GM11168 (cell line): ENCODE data around the gene ARRDC3.
"Not testable (repeated sequence)": the region's sequence is repeated elsewhere in the genome, so short reads cannot be mapped to it uniquely, and the experiment has no call there.

Experiments used
- in situ Hi-C: fragments of 300-500 bp; cut with MboI; formaldehyde crosslinking; loops from one replicate; pipeline ENCODE4 v1.12.0; 2022; ENCODE audit warnings: low sequenced_read_pairs; ENCODE audit not compliant: unreplicated experiment

Gene ARRDC3

GRCh38 chr5:91328743-91329142, 54.4 kb downstream of the ARRDC3 start:
- in situ Hi-C loops: no loop called here

- in situ Hi-C loops: not testable (repeated sequence)
Observed at GRCh38 chr5:91322981-91323380, 60.1 kb downstream of the ARRDC3 start.

DNA sequence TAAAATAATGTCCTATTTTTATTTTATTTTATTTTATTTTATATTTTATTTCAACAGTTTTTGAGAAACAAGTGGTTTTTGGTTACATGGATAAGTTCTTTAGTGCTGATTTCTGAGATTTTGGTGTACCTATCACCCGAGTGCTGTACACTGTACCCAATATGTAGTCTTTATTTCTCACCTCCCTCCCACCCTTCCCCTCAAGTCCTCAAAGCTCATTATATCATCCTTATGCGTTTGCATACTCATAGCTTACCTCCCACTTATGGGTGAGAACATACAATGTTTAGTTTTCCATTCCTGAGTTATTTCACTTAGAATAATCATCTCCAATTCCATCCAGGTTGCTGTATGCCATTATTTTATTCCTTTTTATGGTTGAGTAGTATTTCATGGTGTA, 63.5 kb downstream of the ARRDC3 start:
- in situ Hi-C loops: no loop called here

GRCh38 chr5:91318724-91319123, 64.4 kb downstream of the ARRDC3 start:
- in situ Hi-C loops: no loop called here
